ENCODE data around the gene VAMP4. TPM values are rescaled to one million over a fixed set of nuclear protein-coding genes. Genes with fewer than 3 reads are reported as not detected.

VAMP4 gene
- polyA plus RNA-seq, 1 of the 3 experiments (the other 2 are of a cell fraction), result 2.5 TPM

- peaks cover 6% of the 10 kb centered on the region; the same call in 1 of the 2 replicates for H3K79me2 ChIP-seq (ENCODE audit: insufficient read depth)
- no peak overlapping the region for H3K4me2 ChIP-seq
- no peak overlapping the region for H3K27ac ChIP-seq (ENCODE audit: low read depth in 2 of 2, low read length in 1 of 2)
- no peaks in the 10 kb centered on the region for H3K9me2 ChIP-seq
- WGBS (ENCODE audit: low lambda C conversion rate), result 100% methylated on average over 1 of the region's 1 CpG
- no peaks in the 10 kb centered on the region for H3K27me3 ChIP-seq (ENCODE audit: insufficient read depth)
- H3K9ac ChIP-seq, result no peak overlapping the region
- H3K9me3 ChIP-seq, result 0 out of 2 replicates have a peak, but pooled peaks cover 11% of the 10 kb centered on the region
- no peak for TF ChIP-seq ELF1 (IDR thresholded peaks at IDR 0.05)
- TF ChIP-seq USF1 (IDR thresholded peaks at IDR 0.05; ENCODE audit: borderline replicate concordance, low read depth), result no peak
- TF ChIP-seq PBX3 (IDR thresholded peaks at IDR 0.05), result no peak
- TF ChIP-seq GATA2 (CRISPR knock-in tag; IDR thresholded peaks at IDR 0.05), result no peak
- no peak for TF ChIP-seq MXI1 (IDR thresholded peaks at IDR 0.05; ENCODE audit: low read depth, low read length)
- TF ChIP-seq USF2 (IDR thresholded peaks at IDR 0.05; ENCODE audit: borderline replicate concordance, low read depth, low read length), result no peak
- no peak for TF ChIP-seq POLR2AphosphoS5 (IDR thresholded peaks at IDR 0.05; ENCODE audit: low read depth, low read length)
- TF ChIP-seq FOXM1 (IDR thresholded peaks at IDR 0.05; ENCODE audit: low read depth), result no peak
- no peak for TF ChIP-seq REST (IDR thresholded peaks at IDR 0.05; ENCODE audit: low read depth, low read length)
- no peak for TF ChIP-seq ZBTB33 (IDR thresholded peaks at IDR 0.05; ENCODE audit: borderline replicate concordance, low read depth)
- TF ChIP-seq EP300 (IDR thresholded peaks at IDR 0.05; ENCODE audit: borderline replicate concordance in 1 of 2, low read depth in 1 of 2, low read length in 1 of 2), result no peak
- TF ChIP-seq JUND (IDR thresholded peaks at IDR 0.05), result no peak
- no peak for TF ChIP-seq GABPA (IDR thresholded peaks at IDR 0.05; ENCODE audit: low read depth)
- TF ChIP-seq TCF12 (IDR thresholded peaks at IDR 0.05), result no peak
- no peak for TF ChIP-seq RAD21 (IDR thresholded peaks at IDR 0.05; ENCODE audit: low read length)
- no peak overlapping the region for H2AFZ ChIP-seq (ENCODE audit: low read depth)
- H3K36me3 ChIP-seq (replicated peaks in 1 of 2; ENCODE audit: control insufficient read depth in 1 of 2, insufficient read depth in 2 of 2, low read length in 1 of 2), result peaks cover 7 to 11% of the 10 kb centered on the region in 2 experiments
- CTCF ChIA-PET, result interaction anchor here (0.6 to 4.5 kb wide), 4 partner anchors 17 to 74 kb away, joined by 3 to 63 read pairs (median 4); partner anchors contain the start of gene METTL13
- no peaks in the 10 kb centered on the region for H4K20me1 ChIP-seq (ENCODE audit: insufficient read depth)
- H3F3A ChIP-seq (replicated peaks; ENCODE audit: insufficient read depth), result no peaks in the 10 kb centered on the region
- DNase-seq, result no peak
- H3K4me3 ChIP-seq (ENCODE audit: low read depth in 2 of 2, low read length in 1 of 2), result no peak overlapping the region
- H3K4me1 ChIP-seq (ENCODE audit: control insufficient read depth in 1 of 2, insufficient read depth in 2 of 2, low read depth in 1 of 2, low read length in 1 of 2), result no peaks in the 10 kb centered on the region
- POLR2A ChIA-PET, result no interaction called here
These were observed 23.0 kb downstream of the VAMP4 start for GRCh38 chr1:171718848-171719247.
